Neutrophil (primary cell): ENCODE data around the gene ADPRM.

ENCODE experiments used
- H3K27ac ChIP-seq: fragments of 200-600 bp; sonication (generic); 2 replicates; pipeline ENCODE4 v1.5.1; 2016; ENCODE audit warnings: mild to moderate bottlenecking, moderate library complexity
- H3K27me3 ChIP-seq: fragments of 200-600 bp; sonication (generic); 2 replicates; pipeline ENCODE4 v1.6.0; 2016; ENCODE audit warnings: mild to moderate bottlenecking
- H3K36me3 ChIP-seq: fragments of 200-600 bp; sonication (generic); 2 replicates; pipeline ENCODE4 v1.5.1; 2017
- H3K4me1 ChIP-seq, 2 experiments: fragments of 200-600 bp in 1 of 2; sonication (generic) in 1 of 2; 1 replicate in 1 of 2; 2 replicates in 1 of 2; pipeline versions ENCODE4 v1.5.1 to v1.6.1; 2013 to 2016; ENCODE audit warnings: low read depth in 1 of 2, low read length in 1 of 2, mild to moderate bottlenecking in 1 of 2, moderate library complexity in 1 of 2; ENCODE audit not compliant: control insufficient read depth in 1 of 2, insufficient read depth in 1 of 2
- H3K4me3 ChIP-seq, 2 experiments: fragments of 200-600 bp in 1 of 2; sonication (generic) in 1 of 2; 1 replicate in 1 of 2; 2 replicates in 1 of 2; pipeline ENCODE4 v1.5.1; 2013 to 2016; ENCODE audit warnings: low read depth in 1 of 2, low read length in 1 of 2, mild to moderate bottlenecking in 1 of 2, moderate library complexity in 1 of 2
- H3K9me3 ChIP-seq: fragments of 200-600 bp; sonication (generic); 2 replicates; pipeline ENCODE4 v1.5.1; 2016
- CTCF ChIP-seq: fragments of 200-600 bp; sonication (generic); IDR thresholded peaks from 2 replicates; pipeline ENCODE4 v1.5.1; 2016; ENCODE audit warnings: antibody characterized with exemption

Gene ADPRM

GRCh38 chr17:10737736-10738135 lies 40.3 kb downstream of the ADPRM start:
- Histone ChIP-seq H3K36me3 (no peaks in the 10 kb centered on the region), H3K9me3 (no peaks in the 10 kb centered on the region), H3K4me1 (no peaks in the 10 kb centered on the region), H3K27ac (no peak overlapping the region), H3K27me3 (no peaks in the 10 kb centered on the region), H3K4me3 (no peak overlapping the region)
- no peak for TF ChIP-seq CTCF

- no peaks in the 10 kb centered on the region for H3K4me1 ChIP-seq
- no peak overlapping the region for H3K27ac ChIP-seq
- H3K4me3 ChIP-seq: no peak overlapping the region
- no peaks in the 10 kb centered on the region for H3K27me3 ChIP-seq
- no peak for TF ChIP-seq CTCF
- H3K9me3 ChIP-seq: no peaks in the 10 kb centered on the region
- H3K36me3 ChIP-seq: no peaks in the 10 kb centered on the region
Observed at GRCh38 chr17:10738521-10739258, 41.3 kb downstream of the ADPRM start.

- H3K4me3 ChIP-seq: no peak overlapping the region
Observed at GRCh38 chr17:10739386-10739785, 42.0 kb downstream of the ADPRM start.

GRCh38 chr17:10741416-10742135 lies 44.2 kb downstream of the ADPRM start:
- Histone ChIP-seq H3K4me3 (no peak overlapping the region), H3K27me3 (no peaks in the 10 kb centered on the region), H3K4me1 (no peaks in the 10 kb centered on the region), H3K27ac (no peak overlapping the region), H3K36me3 (no peaks in the 10 kb centered on the region), H3K9me3 (no peaks in the 10 kb centered on the region)
- no peak for TF ChIP-seq CTCF

More at GRCh38 chr17:10739386-10739785, 42.0 kb downstream of the ADPRM start:
- no peaks in the 10 kb centered on the region for H3K4me1 ChIP-seq
- TF ChIP-seq CTCF: no peak
- H3K27me3 ChIP-seq: no peaks in the 10 kb centered on the region
- no peak overlapping the region for H3K27ac ChIP-seq
- no peaks in the 10 kb centered on the region for H3K36me3 ChIP-seq
- H3K9me3 ChIP-seq: no peaks in the 10 kb centered on the region

- H3K36me3 ChIP-seq: no peaks in the 10 kb centered on the region
- no peak overlapping the region for H3K4me3 ChIP-seq
- H3K27ac ChIP-seq: no peak overlapping the region
- no peak for TF ChIP-seq CTCF
- H3K27me3 ChIP-seq: no peaks in the 10 kb centered on the region
- no peaks in the 10 kb centered on the region for H3K4me1 ChIP-seq
- no peaks in the 10 kb centered on the region for H3K9me3 ChIP-seq
Observed at GRCh38 chr17:10742431-10742830, 45.0 kb downstream of the ADPRM start.
